Spleen (tissue), 7 donors: ENCODE results near the gene OR13J1.

Experiments used
- POLR2A ChIP-seq, 3 donors: fragments of 450-650 bp; IDR thresholded peaks; one replicate each; pipeline ENCODE4 v1.5.1; 2017; ENCODE audit warnings: antibody characterized with exemption in 3 of 3, mild to moderate bottlenecking in 1 of 3
- POLR2AphosphoS5 ChIP-seq, 3 donors: sonication (generic); formaldehyde crosslinking; IDR thresholded peaks; one replicate each; pipeline ENCODE4 v1.5.1; 2017; ENCODE audit warnings: antibody characterized with exemption in 3 of 3
- TF ChIP-seq, protein P1 (sequence below), 11 experiments: fragments of 200-600 bp in 7 of 11; fragments of 450-650 bp in 4 of 11; sonication (generic) in 4 of 11; IDR thresholded peaks in 8 of 11; conservative IDR thresholded peaks in 3 of 11; 1 replicate in 7 of 11; 2 replicates in 4 of 11; pipeline versions ENCODE4 v1.4.0 to v1.8.0; 2016 to 2021; ENCODE audit warnings: antibody characterized with exemption in 11 of 11, inconsistent platforms in 4 of 11, mild to moderate bottlenecking in 1 of 11
- donor health status: DM: no; HTN: no; CAD: no; lungs with moderate emphysema.
- donor health status: DM: no; HTN: no; CAD: no.
- donor health status: DM: no; HTN: no; CAD: no.

DNA sequence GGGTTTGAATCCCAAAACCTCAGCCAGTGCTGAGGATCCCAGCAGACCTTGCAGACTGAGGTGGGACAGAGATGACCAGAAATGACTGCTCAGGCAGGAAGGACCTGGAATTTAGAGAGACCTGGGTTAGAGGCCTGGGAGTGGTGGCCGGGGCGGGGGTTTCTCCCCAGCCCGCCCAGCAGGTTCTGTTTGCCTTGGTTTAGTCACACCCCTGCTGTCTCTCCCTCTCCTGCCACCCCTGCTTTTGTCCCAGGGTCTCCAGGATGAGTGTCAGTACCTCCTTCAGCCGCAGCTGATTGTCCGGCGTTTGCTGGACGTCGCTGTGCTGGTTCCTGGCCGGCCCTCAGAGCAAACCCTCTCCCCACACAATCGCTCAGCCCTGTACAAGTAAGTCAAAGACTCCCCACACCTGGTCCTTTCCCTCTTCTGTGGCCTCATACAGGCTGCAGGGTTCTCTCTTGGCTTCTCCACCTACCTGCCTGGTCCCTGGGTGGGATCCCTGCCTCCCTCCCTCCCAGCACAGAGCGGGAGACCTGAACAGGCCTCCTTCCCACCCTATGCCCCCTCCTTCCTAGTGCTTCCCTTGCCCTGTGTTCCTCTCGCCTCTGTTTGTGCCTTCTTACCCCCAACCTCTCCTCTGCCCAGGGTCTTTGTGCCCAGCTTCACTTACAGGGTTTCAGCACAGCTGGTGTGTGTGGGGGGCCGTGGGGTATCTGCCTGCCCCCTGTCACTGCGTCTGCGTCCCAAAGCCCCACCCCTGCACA lies 29.1 kb downstream of the OR13J1 start:
- TF ChIP-seq POLR2AphosphoS5 (IDR thresholded peaks at IDR 0.05) (no peak), POLR2A (IDR thresholded peaks at IDR 0.05) (no peak)
- TF ChIP-seq, protein P1, sequence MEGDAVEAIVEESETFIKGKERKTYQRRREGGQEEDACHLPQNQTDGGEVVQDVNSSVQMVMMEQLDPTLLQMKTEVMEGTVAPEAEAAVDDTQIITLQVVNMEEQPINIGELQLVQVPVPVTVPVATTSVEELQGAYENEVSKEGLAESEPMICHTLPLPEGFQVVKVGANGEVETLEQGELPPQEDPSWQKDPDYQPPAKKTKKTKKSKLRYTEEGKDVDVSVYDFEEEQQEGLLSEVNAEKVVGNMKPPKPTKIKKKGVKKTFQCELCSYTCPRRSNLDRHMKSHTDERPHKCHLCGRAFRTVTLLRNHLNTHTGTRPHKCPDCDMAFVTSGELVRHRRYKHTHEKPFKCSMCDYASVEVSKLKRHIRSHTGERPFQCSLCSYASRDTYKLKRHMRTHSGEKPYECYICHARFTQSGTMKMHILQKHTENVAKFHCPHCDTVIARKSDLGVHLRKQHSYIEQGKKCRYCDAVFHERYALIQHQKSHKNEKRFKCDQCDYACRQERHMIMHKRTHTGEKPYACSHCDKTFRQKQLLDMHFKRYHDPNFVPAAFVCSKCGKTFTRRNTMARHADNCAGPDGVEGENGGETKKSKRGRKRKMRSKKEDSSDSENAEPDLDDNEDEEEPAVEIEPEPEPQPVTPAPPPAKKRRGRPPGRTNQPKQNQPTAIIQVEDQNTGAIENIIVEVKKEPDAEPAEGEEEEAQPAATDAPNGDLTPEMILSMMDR (IDR thresholded peaks at IDR 0.05 in 8 of 11, conservative IDR thresholded peaks at IDR 0.05 in 3 of 11), result no peak
